ENCODE measurements around the gene PSTK.

PSTK gene

GRCh38 chr10:123019264-123019663, 39.1 kb downstream of the PSTK start:
- DNase-seq (ENCODE audit: low read depth in 2 of 2) = no peak

GRCh38 chr10:123019941-123020703, 39.9 kb downstream of the PSTK start:
- DNase-seq (ENCODE audit: low read depth in 2 of 2) = no peak

GRCh38 chr10:123021517-123021916, 41.3 kb downstream of the PSTK start:
- no peak for DNase-seq (ENCODE audit: low read depth in 2 of 2)

- DNase-seq (ENCODE audit: low read depth in 2 of 2) = no peak
These were observed 44.3 kb downstream of the PSTK start for GRCh38 chr10:123024540-123024939.

- no peak for DNase-seq (ENCODE audit: low read depth in 2 of 2)
These were observed 46.1 kb downstream of the PSTK start for GRCh38 chr10:123026302-123026701.

GRCh38 chr10:123027861-123028260, 47.7 kb downstream of the PSTK start:
- DNase-seq (ENCODE audit: low read depth in 2 of 2) = no peak

- no peak for DNase-seq (ENCODE audit: low read depth in 2 of 2)
These were observed 50.9 kb downstream of the PSTK start for GRCh38 chr10:123031124-123031523.

- DNase-seq (ENCODE audit: low read depth in 2 of 2) = no peak
These were observed 54.1 kb downstream of the PSTK start for GRCh38 chr10:123034332-123034731.

- DNase-seq (ENCODE audit: low read depth in 2 of 2) = no peak
These were observed 55.4 kb downstream of the PSTK start for GRCh38 chr10:123035467-123036086.

- no peak for DNase-seq (ENCODE audit: low read depth in 2 of 2)
These were observed 58.8 kb downstream of the PSTK start for GRCh38 chr10:123038782-123039631.

- DNase-seq (ENCODE audit: low read depth in 2 of 2) = no peak
These were observed 59.4 kb downstream of the PSTK start for GRCh38 chr10:123039632-123039930.

Measured in stimulated activated CD4-positive, alpha-beta T cell treated with anti-CD3 and anti-CD28 coated beads, Interleukin-1b, Interleukin-23, amount 100 ng/mL, for 1 hour (primary cell).